Dedifferentiated amniotic fluid mesenchymal stem cell (primary cell): ENCODE data around the gene IDI1.
"Not testable (repeated sequence)": the region's sequence is repeated elsewhere in the genome, so short reads cannot be mapped to it uniquely, and the experiment has no call there.

Source experiments
- DNase-seq: peaks from one replicate; pipeline ENCODE4 v3.0.0-alpha.2; 2016; ENCODE audit errors: extremely low spot score

The IDI1 gene

GRCh38 chr10:1034758-1035157, 14.2 kb downstream of the IDI1 start:
- DNase-seq = no peak

GRCh38 chr10:1033601-1034000, 15.3 kb downstream of the IDI1 start:
- no peak for DNase-seq

- no peak for DNase-seq
Observed at GRCh38 chr10:1029838-1030237, 19.1 kb downstream of the IDI1 start.

DNA sequence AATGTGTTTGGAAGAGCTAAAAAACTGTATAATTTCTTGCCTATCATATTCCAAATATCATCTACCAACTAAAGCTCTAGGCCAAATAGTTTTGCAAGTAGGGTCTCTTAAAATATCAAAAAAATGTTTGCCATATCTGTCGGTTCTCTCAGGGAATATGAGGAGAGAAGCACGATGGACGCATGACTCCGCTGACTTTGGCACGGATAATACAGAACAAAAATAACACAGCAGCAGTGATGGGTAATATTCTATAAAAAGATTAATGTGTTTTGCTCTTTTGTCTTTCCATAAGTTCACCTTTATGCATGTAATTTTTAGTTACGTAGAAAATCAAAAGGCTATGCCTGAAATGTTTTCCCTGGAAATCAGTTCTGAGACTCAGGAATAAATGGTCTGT, 22.3 kb downstream of the IDI1 start:
- no peak for DNase-seq

DNA sequence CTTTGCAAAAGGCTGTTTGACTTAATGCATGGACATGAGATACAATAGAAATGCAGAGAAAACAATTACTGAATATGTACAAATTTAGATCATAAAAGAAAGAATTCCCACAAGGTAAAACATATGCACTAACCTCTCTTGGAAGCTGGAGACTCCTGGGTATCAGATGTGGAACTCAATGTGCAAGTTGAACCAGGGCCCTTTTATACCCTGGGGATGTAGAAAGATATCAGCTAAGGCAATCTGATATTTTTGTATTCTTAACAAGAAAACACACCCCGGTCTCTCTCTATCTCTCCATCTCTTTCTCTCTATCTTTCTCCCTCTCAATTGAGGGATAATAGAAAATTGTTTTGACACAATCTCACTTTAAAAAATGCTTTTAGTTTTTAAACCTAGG, 23.2 kb downstream of the IDI1 start, which contains the start of gene IDI2:
Gene IDI2, minus strand, starts transcription at position 177 of the 400 bp plus-strand sequence. CDS start 1,136 bp downstream, outside the sequence.
- DNase-seq = no peak

DNA sequence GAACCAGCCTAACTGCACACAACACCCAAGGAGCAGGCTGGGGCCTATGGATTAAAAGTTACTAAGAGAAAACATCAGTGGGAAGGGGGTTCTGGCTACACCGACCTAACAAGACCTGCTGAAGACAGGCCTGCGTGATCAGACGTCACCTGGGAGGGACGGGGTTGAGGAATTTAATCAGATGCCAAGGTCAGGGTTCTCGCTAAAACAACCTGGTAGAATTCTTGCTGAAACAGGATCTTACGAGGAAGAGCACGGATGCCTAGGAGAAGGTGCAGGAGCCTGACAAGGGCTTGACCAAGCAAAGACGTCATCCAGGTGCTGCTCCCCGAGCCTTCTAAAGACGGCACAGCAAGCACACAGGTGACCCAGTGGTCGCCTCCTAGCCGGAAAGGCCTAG, 24.8 kb downstream of the IDI1 start:
- DNase-seq = no peak

DNA sequence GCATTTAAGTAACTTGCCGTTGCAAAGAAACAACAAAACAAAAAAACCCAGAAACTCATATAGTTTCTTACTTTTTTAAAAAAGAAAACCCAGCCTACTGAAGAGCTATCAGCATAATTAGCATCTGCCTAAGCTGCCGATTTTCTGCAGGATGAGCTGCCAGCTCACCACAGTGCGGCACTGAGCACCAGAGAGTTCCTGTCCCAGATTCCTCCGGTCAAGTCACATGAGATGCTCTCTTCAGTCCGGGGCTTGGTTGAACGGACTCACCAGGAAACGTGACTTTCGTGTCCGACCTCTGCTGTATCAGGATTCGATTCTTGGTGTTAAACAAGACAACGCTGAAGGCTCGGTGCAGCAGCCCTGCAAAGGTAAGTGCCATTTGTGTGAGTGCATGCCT, 26.5 kb downstream of the IDI1 start:
- DNase-seq = no peak

- no peak for DNase-seq
Observed at GRCh38 chr10:1020958-1021357, 28.0 kb downstream of the IDI1 start.

DNA sequence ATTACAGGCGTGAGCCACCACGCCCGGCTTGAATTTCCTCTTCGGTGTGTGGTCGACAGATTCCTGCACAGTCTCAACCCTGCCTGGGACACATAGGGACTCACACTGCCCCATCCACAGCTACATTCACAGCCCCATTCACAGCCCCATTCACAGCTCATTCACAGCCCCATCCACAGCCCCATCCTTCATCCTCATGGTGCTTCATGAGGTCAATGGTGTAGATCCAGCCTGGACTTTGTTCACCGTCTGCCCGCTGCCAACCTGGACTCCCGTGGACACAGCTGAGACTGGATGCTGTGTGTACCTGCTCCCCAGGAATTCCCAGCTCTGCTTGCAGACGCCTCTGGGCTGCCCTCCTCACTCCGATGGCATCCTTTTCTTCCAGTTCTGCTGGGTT, 28.5 kb downstream of the IDI1 start:
- no peak for DNase-seq

- DNase-seq = no peak
Observed at GRCh38 chr10:1019362-1019761, 29.6 kb downstream of the IDI1 start.

DNA sequence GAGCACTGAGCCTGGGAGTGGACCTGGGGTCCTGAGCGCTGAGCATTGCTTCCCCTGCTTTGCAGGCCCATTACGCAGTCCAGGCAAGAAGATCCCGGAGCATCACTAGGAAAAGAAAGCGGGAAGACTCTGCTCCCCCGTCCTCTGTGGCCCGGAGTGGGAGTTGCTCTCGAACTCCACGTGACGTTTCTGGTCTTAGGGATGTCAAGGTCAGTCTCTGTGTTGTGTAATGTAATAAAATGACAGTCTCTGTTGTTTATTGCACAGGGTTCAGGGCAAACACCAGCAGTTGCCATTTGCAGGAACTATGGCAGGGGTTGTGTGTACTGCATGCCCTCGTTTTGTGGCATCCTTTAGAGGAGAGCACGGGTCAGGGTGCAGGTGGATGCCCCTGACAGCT, 33.2 kb downstream of the IDI1 start:
- no peak for DNase-seq

DNA sequence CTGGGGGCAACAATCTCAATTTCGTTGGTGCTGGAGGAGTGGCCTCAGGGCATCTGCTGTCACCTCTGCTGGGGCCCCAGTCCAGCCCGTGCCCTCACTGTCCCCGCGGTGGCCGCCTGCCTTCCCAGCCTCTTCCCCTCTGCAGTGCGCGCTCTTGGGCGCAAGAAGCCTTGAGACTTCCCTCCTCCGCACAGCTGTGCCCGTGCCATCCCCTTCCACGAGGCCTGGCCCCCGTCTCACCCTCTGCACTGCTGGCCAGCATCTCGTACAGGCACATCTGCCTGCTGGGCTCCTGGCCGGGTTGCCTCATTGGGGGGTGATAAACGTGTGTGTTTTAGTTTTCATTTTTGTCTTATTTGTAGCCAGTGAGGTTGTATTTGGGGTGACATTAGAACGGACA, 37.2 kb downstream of the IDI1 start:
- DNase-seq = no peak

DNA sequence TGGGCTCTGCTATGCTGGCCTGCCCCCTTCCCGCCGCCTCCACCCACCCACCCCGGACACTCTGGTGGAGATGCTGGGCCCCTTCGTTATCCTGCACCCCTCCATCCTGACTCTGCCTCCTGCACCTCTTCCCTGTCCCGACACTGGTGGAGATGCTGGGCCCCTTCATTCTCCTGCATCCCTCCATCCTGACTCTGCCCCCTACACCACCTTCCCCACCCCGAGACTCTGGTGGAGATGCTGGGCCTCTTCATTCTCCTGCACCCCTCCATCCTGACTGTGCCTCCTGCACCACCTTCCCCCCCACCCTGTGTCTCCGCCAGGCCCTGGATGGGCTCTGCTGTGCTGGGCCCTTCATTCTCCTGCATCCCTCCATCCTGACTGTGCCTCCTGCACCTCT, 38.2 kb downstream of the IDI1 start:
- DNase-seq = no peak

- DNase-seq = not testable (repeated sequence)
Observed at GRCh38 chr10:1009947-1010346, 39.0 kb downstream of the IDI1 start.

DNA sequence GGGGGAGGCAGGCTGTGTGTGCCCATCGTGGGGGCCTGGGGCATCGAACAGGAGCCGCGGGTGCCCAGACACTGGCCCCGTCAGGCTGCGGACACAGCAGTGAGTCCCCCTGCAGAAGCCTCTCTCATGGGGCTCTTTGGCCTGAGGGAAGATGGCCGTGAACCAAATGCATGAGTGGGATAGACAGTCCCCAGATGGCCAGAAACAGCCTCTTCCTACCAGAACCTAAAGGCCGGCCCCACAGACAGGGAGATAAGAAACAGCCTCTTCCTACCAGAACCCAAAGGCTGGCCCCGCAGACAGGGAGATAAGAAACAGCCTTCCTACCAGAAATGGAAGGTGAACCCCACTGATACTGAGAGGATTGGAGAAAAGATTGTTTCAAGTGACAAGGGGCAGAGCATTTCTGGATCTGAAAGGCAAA, 39.8 kb downstream of the IDI1 start:
- no peak for DNase-seq

DNA sequence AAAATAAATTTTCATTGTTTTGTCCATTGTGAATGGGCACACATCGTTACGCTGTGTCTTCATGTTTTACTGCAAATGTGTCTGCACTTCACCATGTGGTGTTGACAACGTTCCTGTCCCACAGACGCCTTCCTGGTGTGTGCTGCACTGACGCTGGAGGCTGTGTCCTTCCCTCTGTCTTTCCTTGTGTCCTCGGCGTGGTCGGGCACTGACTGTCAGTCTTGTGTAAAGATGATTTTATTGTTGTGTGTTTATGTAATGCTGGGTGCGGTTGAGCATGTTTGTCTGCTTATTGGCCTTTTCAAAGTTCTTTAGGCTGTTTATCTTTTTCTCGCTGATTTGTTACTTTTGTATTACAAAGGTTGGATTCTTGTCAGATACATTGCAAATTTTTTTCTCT, 41.3 kb downstream of the IDI1 start:
- DNase-seq = no peak

GRCh38 chr10:1006573-1006972, 42.3 kb downstream of the IDI1 start:
- no peak for DNase-seq

DNA sequence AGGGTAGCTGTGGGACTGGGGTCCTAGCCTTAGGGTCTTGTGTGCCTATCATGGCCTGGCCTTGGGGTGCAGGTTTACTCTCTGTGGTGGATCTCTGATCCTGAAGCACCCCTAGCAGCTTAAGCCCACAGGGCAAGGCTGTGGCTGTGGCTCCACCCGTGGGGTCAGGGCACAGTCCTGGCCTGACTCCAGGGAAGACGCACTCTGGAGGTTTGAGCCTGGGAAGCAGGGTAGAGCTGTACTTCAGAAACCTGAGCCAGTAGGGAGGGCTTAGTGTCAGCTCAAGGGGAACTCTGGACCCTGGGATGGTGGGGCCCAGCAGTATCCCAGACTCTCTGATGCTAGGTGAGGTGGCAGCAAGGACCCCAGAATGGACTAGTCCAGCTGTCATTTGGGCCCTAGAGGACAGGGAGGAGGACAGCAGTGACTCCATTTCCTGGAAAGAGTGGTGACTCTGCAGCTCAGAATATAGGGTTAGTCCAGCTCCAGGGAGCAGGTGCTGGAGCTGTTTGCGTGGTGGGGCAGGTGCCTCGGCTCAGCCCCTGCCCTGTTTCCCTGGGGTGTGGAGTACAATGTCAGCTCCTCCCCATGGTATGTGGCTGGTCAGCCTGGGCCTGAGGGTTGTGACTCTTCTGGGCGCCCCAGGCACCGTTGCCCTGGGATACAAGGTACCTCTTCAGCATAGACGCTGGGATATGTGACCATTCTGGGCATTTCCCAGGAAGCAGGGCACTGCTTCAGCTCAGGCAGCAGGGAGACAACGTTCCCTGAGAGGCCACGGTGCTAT, 44.8 kb downstream of the IDI1 start:
- DNase-seq = no peak

DNA sequence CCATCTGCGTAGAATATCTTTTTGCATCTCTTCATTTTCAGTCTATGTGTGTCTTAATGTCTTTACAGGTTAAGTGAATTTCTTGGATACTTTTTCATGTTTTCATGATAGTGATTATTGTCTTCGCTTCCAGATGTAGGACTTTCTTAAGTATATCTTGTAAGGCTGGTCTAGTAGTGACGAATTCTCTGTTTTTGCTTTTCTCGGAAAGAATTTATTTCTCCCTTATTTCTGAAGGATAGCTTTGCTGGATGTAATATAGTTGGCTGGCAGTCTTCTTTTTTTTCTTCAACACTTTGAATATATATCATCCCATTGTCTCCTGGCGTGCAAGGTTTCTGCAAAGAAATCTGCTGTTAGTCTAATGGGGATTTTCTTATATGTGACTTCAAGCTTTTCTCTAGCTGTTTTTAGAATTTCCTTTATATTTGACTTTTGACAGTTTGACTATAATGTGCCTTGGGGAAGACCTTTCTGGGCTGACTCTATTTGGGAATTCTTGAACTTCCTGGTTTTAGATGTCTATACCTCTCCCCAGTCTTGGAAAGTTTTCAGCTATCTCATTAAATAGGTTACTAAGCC, 46.4 kb downstream of the IDI1 start:
- no peak for DNase-seq

GRCh38 chr10:997266-998022, 51.5 kb downstream of the IDI1 start:
- DNase-seq = no peak

- no peak for DNase-seq
Observed at GRCh38 chr10:996031-996430, 52.9 kb downstream of the IDI1 start.

- no peak for DNase-seq
Observed at GRCh38 chr10:995559-995926, 53.4 kb downstream of the IDI1 start.
